OCI-LY3 (cell line): ENCODE results near the gene ATP8A2.

Source experiments
- H2AFZ ChIP-seq: fragments of 200-600, 300-600 bp; shearing (Covaris generic); 2 replicates; pipeline ENCODE4 v1.6.0; 2014; ENCODE audit warnings: antibody characterized with exemption, low read depth, low read length
- H3K27ac ChIP-seq: fragments of 200-600, 300-600 bp; sonication (generic); 2 replicates; pipeline ENCODE4 v1.5.1; 2014; ENCODE audit warnings: mild to moderate bottlenecking, low read length, moderate library complexity, mixed read lengths
- H3K27me3 ChIP-seq: fragments of 200-600, 300-600 bp; sonication (generic); 2 replicates; pipeline ENCODE4 v1.6.1; 2014; ENCODE audit warnings: low read depth, low read length, mixed read lengths
- H3K36me3 ChIP-seq: fragments of 200-600, 300-600 bp; sonication (generic); replicated peaks from 2 replicates; pipeline ENCODE3; 2014; ENCODE audit warnings: low read depth, low read length, mixed read lengths
- H3K4me1 ChIP-seq: fragments of 300-600, 200-600 bp; sonication (generic); 2 replicates; pipeline ENCODE4 v1.6.1; 2014; ENCODE audit warnings: low read length, mixed read lengths
- H3K4me2 ChIP-seq: fragments of 200-600, 300-600 bp; sonication (generic); 2 replicates; pipeline ENCODE4 v1.6.1; 2014; ENCODE audit warnings: low read length, mixed read lengths
- H3K4me3 ChIP-seq: fragments of 300-600, 200-600 bp; sonication (generic); 2 replicates; pipeline ENCODE4 v1.5.1; 2014; ENCODE audit warnings: antibody characterized with exemption, mild to moderate bottlenecking, low read length, moderate library complexity
- H3K79me2 ChIP-seq: fragments of 300-600, 200-600 bp; shearing (Covaris generic); 2 replicates; pipeline ENCODE4 v1.6.1; 2014; ENCODE audit warnings: mild to moderate bottlenecking, low read length, mixed read lengths
- H3K9ac ChIP-seq: fragments of 300-600, 200-600 bp; shearing (Covaris generic); 2 replicates; pipeline ENCODE4 v1.6.0; 2014; ENCODE audit warnings: mild to moderate bottlenecking, low read length, moderate library complexity
- H3K9me3 ChIP-seq: fragments of 200-600, 300-600 bp; shearing (Covaris generic); 2 replicates; pipeline ENCODE4 v1.6.1; 2014; ENCODE audit warnings: low read length, mixed read lengths; ENCODE audit not compliant: insufficient read depth
- H4K20me1 ChIP-seq: fragments of 200-600, 300-600 bp; sonication (generic); 2 replicates; pipeline ENCODE4 v1.6.1; 2016; ENCODE audit warnings: low read length, mixed read lengths; ENCODE audit not compliant: insufficient read depth
- CTCF ChIP-seq: fragments of 200-600, 300-600 bp; sonication (generic); IDR thresholded peaks from 2 replicates; pipeline ENCODE4 v1.5.1; 2014; ENCODE audit warnings: antibody characterized with exemption, low read length, low read depth
- EZH2phosphoT487 ChIP-seq: fragments of 200-600 bp; shearing (Covaris generic); IDR thresholded peaks from 2 replicates; pipeline ENCODE4 v1.6.1; 2018; ENCODE audit warnings: antibody characterized with exemption, mixed run types, low read depth

ATP8A2 gene

DNA sequence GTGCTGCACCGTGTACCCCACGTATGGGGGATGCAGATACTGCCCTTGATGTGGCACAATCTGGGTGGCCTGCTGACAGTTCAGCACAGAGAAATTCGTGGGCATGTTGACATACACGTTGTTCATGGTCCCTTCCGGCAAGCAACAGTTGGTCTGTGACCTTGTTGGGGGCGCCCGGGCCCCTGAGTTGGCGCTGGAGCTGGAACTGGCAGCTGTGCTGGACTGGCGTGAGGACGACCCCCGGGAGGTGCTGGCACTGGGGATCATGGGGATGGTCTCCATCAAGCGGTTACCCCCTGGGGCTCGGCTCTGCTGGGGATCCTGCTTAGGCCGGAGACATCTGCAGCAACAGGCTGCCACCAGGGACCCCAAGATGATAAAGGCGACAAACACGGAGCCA is 674.9 kb downstream of the ATP8A2 start:
- no peaks in the 10 kb centered on the region for H3K79me2 ChIP-seq
- H3K4me3 ChIP-seq, result no peak overlapping the region
- H2AFZ ChIP-seq, result no peak overlapping the region
- no peaks in the 10 kb centered on the region for H3K27me3 ChIP-seq
- H3K9ac ChIP-seq, result no peak overlapping the region
- no peak overlapping the region for H3K4me2 ChIP-seq
- H3K27ac ChIP-seq, result no peak overlapping the region
- TF ChIP-seq CTCF (no peak), EZH2phosphoT487 (no peak)
- H3K36me3 ChIP-seq, result no peaks in the 10 kb centered on the region
- H4K20me1 ChIP-seq, result no peaks in the 10 kb centered on the region
- no peaks in the 10 kb centered on the region for H3K4me1 ChIP-seq
- no peaks in the 10 kb centered on the region for H3K9me3 ChIP-seq

DNA sequence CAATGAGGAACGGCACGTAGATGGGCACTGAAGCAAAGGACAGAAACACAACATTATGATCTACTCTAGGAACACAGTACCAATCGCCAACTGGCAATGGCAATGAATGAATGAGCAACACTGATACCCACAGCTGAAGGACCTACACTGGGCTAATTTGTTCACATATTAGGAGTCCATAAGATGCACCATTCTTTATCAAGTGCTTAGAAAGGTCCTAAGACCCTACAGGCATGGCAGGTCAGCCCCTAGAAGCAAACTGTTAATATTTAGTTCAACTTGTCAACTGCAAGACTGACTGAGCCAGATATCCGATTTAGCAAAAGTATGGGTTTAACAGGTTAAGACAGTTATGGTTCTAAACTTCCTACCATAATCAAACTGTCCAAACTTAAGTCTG is 675.3 kb downstream of the ATP8A2 start:
- Histone ChIP-seq H3K79me2 (no peaks in the 10 kb centered on the region), H3K4me3 (no peak overlapping the region), H3K36me3 (no peaks in the 10 kb centered on the region), H3K9me3 (no peaks in the 10 kb centered on the region), H3K9ac (no peak overlapping the region), H2AFZ (no peak overlapping the region), H4K20me1 (no peaks in the 10 kb centered on the region), H3K27me3 (no peaks in the 10 kb centered on the region), H3K4me1 (no peaks in the 10 kb centered on the region), H3K27ac (no peak overlapping the region), H3K4me2 (no peak overlapping the region)
- TF ChIP-seq EZH2phosphoT487, result no peak
- TF ChIP-seq CTCF, result no peak

DNA sequence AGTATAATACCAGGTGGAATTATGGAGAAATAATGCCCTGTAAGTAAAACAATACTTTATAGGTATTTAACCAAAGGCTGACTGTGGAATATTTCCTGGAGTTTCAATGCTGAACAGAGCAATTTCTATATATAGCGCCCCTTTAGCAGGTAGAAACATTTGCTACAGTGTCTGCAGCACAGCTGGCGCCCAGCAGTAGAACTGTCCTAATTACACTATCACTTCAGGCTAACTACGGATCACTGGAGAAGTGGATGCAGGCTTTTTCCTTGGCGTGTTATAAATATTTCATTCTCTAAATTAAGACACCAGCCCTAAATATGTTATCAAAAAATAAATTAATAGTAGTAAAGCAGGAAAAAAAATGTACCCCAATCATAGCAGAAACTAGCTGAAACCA is 677.0 kb downstream of the ATP8A2 start:
- H3K4me2 ChIP-seq, result no peak overlapping the region
- no peak overlapping the region for H3K4me3 ChIP-seq
- H3K27me3 ChIP-seq, result no peaks in the 10 kb centered on the region
- TF ChIP-seq CTCF, result no peak
- TF ChIP-seq EZH2phosphoT487, result no peak
- H3K27ac ChIP-seq, result no peak overlapping the region
- H4K20me1 ChIP-seq, result no peaks in the 10 kb centered on the region
- no peaks in the 10 kb centered on the region for H3K36me3 ChIP-seq
- H3K9me3 ChIP-seq, result no peaks in the 10 kb centered on the region
- no peaks in the 10 kb centered on the region for H3K4me1 ChIP-seq
- H2AFZ ChIP-seq, result no peak overlapping the region
- no peak overlapping the region for H3K9ac ChIP-seq
- H3K79me2 ChIP-seq, result no peaks in the 10 kb centered on the region

DNA sequence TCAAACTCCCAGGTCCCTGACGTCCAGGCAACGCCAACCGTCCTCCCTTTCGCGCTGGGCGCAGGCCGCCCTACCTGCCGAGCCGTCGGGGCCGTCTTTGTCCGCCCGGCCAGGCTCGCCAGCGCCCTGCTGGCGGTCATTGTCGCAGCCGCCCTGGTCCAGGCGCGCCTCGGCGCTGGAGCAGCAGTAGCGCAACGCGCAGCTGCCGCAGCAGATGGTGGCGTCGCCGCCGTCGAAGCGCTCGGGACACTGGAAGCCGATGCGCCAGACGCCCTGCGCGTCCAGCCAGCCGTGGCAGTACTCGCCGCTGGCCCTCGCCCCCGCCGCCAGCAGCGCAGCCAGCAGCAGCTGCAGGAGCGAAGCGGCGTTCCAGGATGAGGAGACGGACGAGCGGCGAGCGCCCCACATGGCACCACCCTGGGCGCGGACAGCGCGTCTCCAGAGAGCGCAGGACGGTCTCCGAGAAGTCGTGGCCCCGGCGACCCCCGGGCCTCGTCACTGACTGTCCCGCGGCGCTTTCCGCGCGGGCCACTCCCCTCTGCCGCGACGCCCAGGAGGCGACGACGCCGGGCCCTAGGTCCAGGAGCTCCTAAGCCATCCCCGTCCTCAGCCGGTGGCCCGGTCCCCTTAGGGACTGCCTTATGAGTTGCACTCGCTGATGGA is 678.9 kb downstream of the ATP8A2 start:
- Histone ChIP-seq H3K27me3 (no peaks in the 10 kb centered on the region), H3K9me3 (no peaks in the 10 kb centered on the region), H3K4me2 (no peak overlapping the region), H3K27ac (no peak overlapping the region), H3K79me2 (no peaks in the 10 kb centered on the region), H3K9ac (no peak overlapping the region), H3K4me3 (no peak overlapping the region), H2AFZ (no peak overlapping the region), H3K36me3 (no peaks in the 10 kb centered on the region), H3K4me1 (no peaks in the 10 kb centered on the region), H4K20me1 (no peaks in the 10 kb centered on the region)
- TF ChIP-seq CTCF (no peak), EZH2phosphoT487 (no peak)
